ENCODE results near the gene EFNB2. TPM values are rescaled to one million over a fixed set of nuclear protein-coding genes. Genes with fewer than 3 reads are reported as not detected.

Gene EFNB2
- total and polyA plus RNA-seq, 2 experiments from 2014 or later: 11.1 to 12.2 TPM

DNA sequence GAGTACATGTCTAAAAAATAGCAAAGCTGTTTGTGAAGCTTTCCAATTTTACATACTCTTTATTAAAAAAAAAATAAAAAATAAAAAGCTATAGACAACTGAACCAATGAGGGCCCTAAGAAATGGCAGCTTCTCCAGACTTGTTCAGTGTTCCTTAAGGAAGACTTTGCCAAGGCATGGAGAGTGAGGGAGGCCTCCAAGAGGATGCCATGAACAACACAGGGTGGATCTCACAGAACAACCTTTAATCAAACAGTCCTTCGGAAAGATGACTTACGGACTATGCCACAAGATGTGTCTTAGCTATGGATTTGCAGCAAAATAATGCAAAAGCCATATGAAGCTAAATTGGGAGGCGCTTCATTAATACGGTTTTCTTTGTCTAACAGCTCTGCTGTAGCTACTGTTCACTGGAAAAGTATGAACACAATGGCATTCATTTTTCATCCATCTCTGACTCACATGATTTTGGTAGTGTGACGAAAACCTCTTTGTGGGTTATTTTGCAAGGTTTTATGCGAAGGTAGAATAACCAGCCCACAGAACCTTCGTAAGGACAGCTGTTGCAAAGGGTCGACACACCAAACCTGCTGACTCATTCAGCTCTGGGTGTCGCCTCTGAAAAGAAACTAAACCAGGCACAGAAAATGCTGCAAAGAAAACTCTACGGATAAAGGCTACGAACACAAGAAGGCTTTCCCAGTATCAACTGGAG lies 27.7 kb downstream of the EFNB2 start:
- Histone ChIP-seq H3K27me3 (no peaks in the 10 kb centered on the region), H3K4me3 (no peak overlapping the region), H3K4me1 (ENCODE audit: low read depth) (peaks cover 3% of the 10 kb centered on the region), H3K27ac (no peak overlapping the region), H3K36me3 (no peaks in the 10 kb centered on the region), H3K9me3 (ENCODE audit: low read depth) (no peaks in the 10 kb centered on the region)
- peak in 1 of 2 donors; percentile 96 for DNase-seq (ENCODE audit: low read depth in 1 of 2, low spot score in 1 of 2)
- TF ChIP-seq, protein P1, sequence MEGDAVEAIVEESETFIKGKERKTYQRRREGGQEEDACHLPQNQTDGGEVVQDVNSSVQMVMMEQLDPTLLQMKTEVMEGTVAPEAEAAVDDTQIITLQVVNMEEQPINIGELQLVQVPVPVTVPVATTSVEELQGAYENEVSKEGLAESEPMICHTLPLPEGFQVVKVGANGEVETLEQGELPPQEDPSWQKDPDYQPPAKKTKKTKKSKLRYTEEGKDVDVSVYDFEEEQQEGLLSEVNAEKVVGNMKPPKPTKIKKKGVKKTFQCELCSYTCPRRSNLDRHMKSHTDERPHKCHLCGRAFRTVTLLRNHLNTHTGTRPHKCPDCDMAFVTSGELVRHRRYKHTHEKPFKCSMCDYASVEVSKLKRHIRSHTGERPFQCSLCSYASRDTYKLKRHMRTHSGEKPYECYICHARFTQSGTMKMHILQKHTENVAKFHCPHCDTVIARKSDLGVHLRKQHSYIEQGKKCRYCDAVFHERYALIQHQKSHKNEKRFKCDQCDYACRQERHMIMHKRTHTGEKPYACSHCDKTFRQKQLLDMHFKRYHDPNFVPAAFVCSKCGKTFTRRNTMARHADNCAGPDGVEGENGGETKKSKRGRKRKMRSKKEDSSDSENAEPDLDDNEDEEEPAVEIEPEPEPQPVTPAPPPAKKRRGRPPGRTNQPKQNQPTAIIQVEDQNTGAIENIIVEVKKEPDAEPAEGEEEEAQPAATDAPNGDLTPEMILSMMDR (IDR thresholded peaks at IDR 0.05; ENCODE audit: low read depth, low read length): no peak

DNA sequence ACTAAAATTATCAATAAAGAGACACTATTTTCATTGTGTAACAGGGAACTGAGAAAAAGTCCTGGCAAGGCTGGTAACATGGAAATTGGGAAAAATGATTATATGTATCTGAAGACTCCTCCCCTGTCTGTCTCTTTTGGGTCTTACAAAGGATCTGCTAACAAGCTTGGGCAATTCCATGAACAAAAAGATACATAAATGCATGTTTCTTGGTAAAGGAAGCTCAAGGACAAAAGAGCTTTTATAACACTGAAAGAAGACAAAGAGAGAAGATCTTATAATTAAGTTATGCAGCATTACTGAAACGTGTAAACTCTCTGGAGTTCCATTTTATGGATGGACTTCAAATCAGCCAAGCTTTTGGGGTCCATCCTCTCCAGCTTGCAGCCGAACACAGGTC lies 29.2 kb downstream of the EFNB2 start:
- Histone ChIP-seq H3K27ac (no peak overlapping the region), H3K4me1 (ENCODE audit: low read depth) (peaks cover 3% of the 10 kb centered on the region)

DNA sequence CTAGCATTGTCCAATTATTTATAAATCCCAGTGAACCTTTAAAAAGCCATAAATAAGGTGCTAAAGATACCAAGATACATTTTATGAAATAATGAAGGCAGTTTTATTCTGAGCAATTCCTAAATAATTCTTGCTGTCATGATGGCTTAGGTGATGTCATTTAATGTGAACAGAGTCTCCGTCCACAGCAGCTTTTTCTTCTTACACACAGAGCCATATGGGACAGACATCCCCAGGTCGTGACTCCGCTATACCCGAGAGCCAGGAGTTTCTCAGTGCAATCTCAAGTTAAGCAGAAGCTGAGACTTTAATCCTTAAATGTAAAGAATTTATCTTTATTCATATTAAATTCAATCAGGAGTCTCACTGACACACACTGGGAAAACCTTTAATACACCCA lies 29.7 kb downstream of the EFNB2 start:
- Histone ChIP-seq H3K4me1 (ENCODE audit: low read depth) (peaks cover 3% of the 10 kb centered on the region), H3K27ac (no peak overlapping the region), H3K4me3 (no peak overlapping the region), H3K36me3 (no peaks in the 10 kb centered on the region), H3K27me3 (no peaks in the 10 kb centered on the region), H3K9me3 (ENCODE audit: low read depth) (no peaks in the 10 kb centered on the region)
- no peak for DNase-seq (ENCODE audit: low read depth in 1 of 2, low spot score in 1 of 2)
- TF ChIP-seq, protein P1 (IDR thresholded peaks at IDR 0.05; ENCODE audit: low read depth, low read length): no peak

More for the DNA sequence above, 29.2 kb downstream of the EFNB2 start:
- no peaks in the 10 kb centered on the region for H3K27me3 ChIP-seq
- no peak overlapping the region for H3K4me3 ChIP-seq
- no peaks in the 10 kb centered on the region for H3K36me3 ChIP-seq
- no peak for DNase-seq (ENCODE audit: low read depth in 1 of 2, low spot score in 1 of 2)
- TF ChIP-seq, protein P1 (IDR thresholded peaks at IDR 0.05; ENCODE audit: low read depth, low read length): no peak
- H3K9me3 ChIP-seq (ENCODE audit: low read depth): no peaks in the 10 kb centered on the region

DNA sequence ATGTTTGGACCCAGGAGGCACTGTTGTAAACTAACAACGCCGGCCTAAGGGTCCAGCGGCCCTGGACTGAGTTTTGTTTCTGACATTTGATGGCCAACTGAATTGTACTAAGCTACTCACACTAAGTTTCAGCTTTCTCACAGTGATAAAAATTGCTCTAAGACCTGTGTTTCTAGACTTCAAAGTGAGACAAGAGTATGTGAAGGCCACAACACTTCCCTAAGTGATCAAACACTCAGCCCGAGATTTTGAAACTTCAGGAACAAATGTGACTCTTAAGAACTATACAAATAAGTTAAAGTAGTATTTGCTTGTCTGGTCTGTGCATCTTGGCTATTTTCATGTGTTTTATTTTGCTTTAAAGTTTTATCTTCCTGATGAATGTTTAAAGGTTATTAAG lies 30.2 kb downstream of the EFNB2 start:
- no peak for DNase-seq (ENCODE audit: low read depth in 1 of 2, low spot score in 1 of 2)
- H3K4me3 ChIP-seq: no peak overlapping the region
- H3K9me3 ChIP-seq (ENCODE audit: low read depth): no peaks in the 10 kb centered on the region
- peaks cover 3% of the 10 kb centered on the region for H3K4me1 ChIP-seq (ENCODE audit: low read depth)
- no peak overlapping the region for H3K27ac ChIP-seq
- H3K36me3 ChIP-seq: no peaks in the 10 kb centered on the region
- no peaks in the 10 kb centered on the region for H3K27me3 ChIP-seq
- TF ChIP-seq, protein P1 (IDR thresholded peaks at IDR 0.05; ENCODE audit: low read depth, low read length): no peak

DNA sequence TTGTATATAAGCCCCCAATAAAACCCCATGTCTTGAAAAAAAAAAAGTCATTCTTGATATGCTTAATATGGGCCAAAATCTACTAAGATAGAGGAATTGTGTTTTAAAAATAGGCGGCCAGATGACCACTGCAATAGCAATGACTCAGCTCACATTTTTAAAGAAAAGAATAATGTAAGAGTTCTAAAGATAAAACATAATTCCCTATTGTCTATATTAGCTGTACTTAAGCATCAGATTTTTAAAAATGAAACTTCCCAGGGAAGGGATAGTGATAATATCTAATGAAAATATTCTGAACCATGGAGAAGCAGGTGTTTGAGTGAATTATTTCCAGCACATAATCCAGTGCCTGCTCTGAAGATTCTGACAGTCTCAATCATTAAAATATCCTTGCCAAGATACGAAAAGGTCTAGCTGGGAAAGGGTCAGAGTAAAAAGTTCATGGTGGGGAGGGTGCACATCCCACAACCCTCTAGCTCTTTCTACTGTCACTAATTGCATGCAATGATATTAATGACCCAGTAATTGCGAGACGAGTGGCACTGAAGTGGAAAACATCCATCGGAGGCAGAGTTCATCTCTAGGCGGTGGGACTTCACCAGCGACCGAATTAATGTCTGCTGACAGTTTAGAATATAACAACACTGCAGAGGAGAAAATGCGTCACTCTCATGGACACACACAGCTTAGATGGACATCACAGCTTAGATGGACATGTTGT lies 31.6 kb downstream of the EFNB2 start:
- Histone ChIP-seq H3K27ac (no peak overlapping the region), H3K36me3 (no peaks in the 10 kb centered on the region), H3K9me3 (ENCODE audit: low read depth) (no peaks in the 10 kb centered on the region), H3K4me3 (no peak overlapping the region), H3K27me3 (no peaks in the 10 kb centered on the region), H3K4me1 (ENCODE audit: low read depth) (peaks cover 3% of the 10 kb centered on the region)
- DNase-seq (ENCODE audit: low read depth in 1 of 2, low spot score in 1 of 2): no peak
- TF ChIP-seq, protein P1 (IDR thresholded peaks at IDR 0.05; ENCODE audit: low read depth, low read length): no peak

All from cardiac muscle cell (in vitro differentiated cells and primary cell).